Bronchial epithelial cell (primary cell): Measurements from ENCODE around the gene EIF3M. TPM values are rescaled to one million over a fixed set of nuclear protein-coding genes. Genes with fewer than 3 reads are reported as not detected.

ENCODE experiments used
- DNase-seq: peaks from one replicate; pipeline ENCODE4 v3.0.0-alpha.2; 2010; ENCODE audit warnings: low read depth
- FAIRE-seq: peaks from 2 replicates; lab custom pipeline; 2011; peaks lifted over from hg19 to GRCh38; lab: Jason Lieb, UNC
- H3K27me3 ChIP-seq: 2 replicates; pipeline ENCODE4 v1.5.1; 2011; ENCODE audit warnings: low read length; ENCODE audit not compliant: control insufficient read depth, insufficient read depth
- H3K36me3 ChIP-seq: 2 replicates; pipeline ENCODE4 v1.5.1; 2011; ENCODE audit warnings: low read length; ENCODE audit not compliant: control insufficient read depth, insufficient read depth
- H3K4me3 ChIP-seq: 2 replicates; pipeline ENCODE4 v1.5.1; 2011; ENCODE audit warnings: mild to moderate bottlenecking, low read depth, low read length, control low read depth
- CTCF ChIP-seq: IDR thresholded peaks from 2 replicates; pipeline ENCODE4 v1.5.1; 2011; ENCODE audit warnings: mild to moderate bottlenecking, moderate library complexity, low read length, control low read depth, inconsistent platforms; ENCODE audit not compliant: insufficient read depth, severe bottlenecking
- total RNA-seq: library from RNA; depleted of rRNA; stranded (reverse); fragments of >200 nt; gene quantifications from 2 replicates; pipeline ENCODE4 v1.2.1, GENCODE V29; 2014

Gene EIF3M
- total RNA-seq, 1 donor from 2014 or later = 500 TPM

DNA sequence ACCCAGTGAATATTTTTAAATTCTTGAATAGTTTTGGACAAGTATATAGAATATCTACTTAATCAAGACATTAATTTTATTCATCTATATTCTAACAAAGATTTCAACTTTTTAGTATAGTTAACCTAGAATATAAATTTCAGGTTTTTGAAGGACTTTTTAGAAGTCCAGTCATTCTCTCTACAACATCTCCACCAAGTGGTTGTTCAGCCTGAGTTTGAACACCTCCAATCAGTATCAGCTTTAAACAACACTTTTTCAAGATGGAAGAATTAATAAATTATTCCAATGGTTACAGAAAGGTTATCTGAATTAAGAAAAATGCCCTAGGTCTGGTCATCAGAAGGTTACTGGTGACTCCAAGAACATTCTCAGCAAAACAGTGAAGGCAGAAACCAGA lies 31.8 kb downstream of the EIF3M start:
- no peak for TF ChIP-seq CTCF
- Histone ChIP-seq H3K27me3 (no peaks in the 10 kb centered on the region), H3K36me3 (no peaks in the 10 kb centered on the region), H3K4me3 (no peak overlapping the region)
- DNase-seq = peak; percentile 5
- no peak for FAIRE-seq

DNA sequence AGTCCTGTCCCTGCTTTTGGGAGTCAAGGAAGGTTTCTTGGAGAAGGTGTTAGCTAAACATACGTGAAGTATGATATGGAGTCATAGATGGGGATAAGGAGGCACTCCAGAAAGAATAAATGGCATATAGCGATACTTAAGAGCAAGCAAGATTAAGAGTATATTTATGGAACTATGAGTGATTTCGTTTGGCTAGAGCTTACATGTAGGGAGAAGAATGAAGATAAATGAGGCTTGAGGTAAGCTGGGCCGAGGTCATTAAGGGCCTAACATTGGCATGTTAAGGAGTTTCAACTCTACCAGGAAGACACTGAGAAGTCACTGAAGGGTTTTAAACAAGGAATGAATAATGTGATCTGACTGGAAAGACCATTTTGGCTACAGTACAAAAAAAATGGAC lies 33.3 kb downstream of the EIF3M start:
- Histone ChIP-seq H3K36me3 (no peaks in the 10 kb centered on the region), H3K27me3 (no peaks in the 10 kb centered on the region), H3K4me3 (no peak overlapping the region)
- TF ChIP-seq CTCF = no peak
- no peak for DNase-seq
- no peak for FAIRE-seq

- Histone ChIP-seq H3K27me3 (peaks cover 2% of the 10 kb centered on the region), H3K36me3 (no peaks in the 10 kb centered on the region), H3K4me3 (no peak overlapping the region)
- no peak for DNase-seq
- no peak for FAIRE-seq
- no peak for TF ChIP-seq CTCF
These were observed 47.2 kb downstream of the EIF3M start for GRCh38 chr11:32630844-32631243.

DNA sequence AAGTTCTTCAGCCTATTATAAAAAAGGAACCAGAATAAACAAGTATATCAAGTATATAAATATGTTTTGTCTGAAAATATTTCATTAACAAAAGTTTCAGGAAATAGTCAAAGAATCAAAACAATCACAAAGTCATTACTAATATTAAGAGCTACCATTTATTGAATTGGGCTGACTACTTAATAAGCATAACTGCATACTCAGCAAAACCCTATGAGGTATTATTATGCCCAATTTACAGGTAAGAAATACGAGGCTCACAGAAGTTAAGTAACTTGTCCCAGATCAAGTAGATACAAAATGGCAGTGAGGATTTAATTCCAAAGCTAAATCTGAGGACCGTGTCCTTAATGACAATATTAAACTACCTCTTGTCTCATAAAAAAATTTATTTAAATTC lies 52.2 kb downstream of the EIF3M start:
- DNase-seq = no peak
- no peaks in the 10 kb centered on the region for H3K36me3 ChIP-seq
- no peaks in the 10 kb centered on the region for H3K27me3 ChIP-seq
- TF ChIP-seq CTCF = no peak
- H3K4me3 ChIP-seq = no peak overlapping the region
- no peak for FAIRE-seq

GRCh38 chr11:32641361-32641760 lies 57.7 kb downstream of the EIF3M start:
- no peaks in the 10 kb centered on the region for H3K36me3 ChIP-seq
- TF ChIP-seq CTCF = no peak
- no peak for DNase-seq
- H3K27me3 ChIP-seq = no peaks in the 10 kb centered on the region
- no peak for FAIRE-seq
- no peak overlapping the region for H3K4me3 ChIP-seq

GRCh38 chr11:32643526-32643925 lies 59.9 kb downstream of the EIF3M start:
- no peak for TF ChIP-seq CTCF
- Histone ChIP-seq H3K4me3 (no peak overlapping the region), H3K27me3 (no peaks in the 10 kb centered on the region), H3K36me3 (no peaks in the 10 kb centered on the region)
- DNase-seq = peak; percentile 92
- FAIRE-seq = no peak
